PC-9 (cell line): ENCODE measurements around the gene AKR1C3.

Experiments used
- EZH2 ChIP-seq: fragments of 200-600 bp; sonication (generic); IDR thresholded peaks from 2 replicates; pipeline ENCODE4 v1.8.0; 2017; ENCODE audit warnings: antibody characterized with exemption, low read depth
- TF ChIP-seq, protein P1 (sequence below): fragments of 200-600 bp; sonication (generic); conservative IDR thresholded peaks from 2 replicates; pipeline ENCODE4 v1.6.1; 2017; ENCODE audit warnings: mixed run types, antibody characterized with exemption, mild to moderate bottlenecking, moderate library complexity

DNA sequence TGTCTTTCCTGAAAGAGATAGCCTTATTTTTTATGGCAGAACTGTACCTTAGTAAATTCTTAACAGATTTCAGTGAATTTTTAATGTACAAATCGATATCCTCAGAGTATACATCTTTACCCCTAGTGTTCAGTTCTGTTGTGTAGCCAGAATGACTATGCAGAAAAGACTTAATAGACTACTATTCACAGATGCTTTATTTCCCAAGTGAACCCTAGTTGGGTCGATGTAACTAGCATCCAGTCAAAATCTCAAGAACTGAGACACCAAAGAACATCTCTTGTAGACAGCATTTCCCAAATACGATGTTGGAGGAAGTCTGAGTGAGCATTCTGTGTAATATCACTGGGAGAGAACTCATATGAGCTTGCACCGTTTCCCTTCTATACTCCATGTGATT lies 1.5 kb downstream of the AKR1C3 start:
- TF ChIP-seq, protein P1, sequence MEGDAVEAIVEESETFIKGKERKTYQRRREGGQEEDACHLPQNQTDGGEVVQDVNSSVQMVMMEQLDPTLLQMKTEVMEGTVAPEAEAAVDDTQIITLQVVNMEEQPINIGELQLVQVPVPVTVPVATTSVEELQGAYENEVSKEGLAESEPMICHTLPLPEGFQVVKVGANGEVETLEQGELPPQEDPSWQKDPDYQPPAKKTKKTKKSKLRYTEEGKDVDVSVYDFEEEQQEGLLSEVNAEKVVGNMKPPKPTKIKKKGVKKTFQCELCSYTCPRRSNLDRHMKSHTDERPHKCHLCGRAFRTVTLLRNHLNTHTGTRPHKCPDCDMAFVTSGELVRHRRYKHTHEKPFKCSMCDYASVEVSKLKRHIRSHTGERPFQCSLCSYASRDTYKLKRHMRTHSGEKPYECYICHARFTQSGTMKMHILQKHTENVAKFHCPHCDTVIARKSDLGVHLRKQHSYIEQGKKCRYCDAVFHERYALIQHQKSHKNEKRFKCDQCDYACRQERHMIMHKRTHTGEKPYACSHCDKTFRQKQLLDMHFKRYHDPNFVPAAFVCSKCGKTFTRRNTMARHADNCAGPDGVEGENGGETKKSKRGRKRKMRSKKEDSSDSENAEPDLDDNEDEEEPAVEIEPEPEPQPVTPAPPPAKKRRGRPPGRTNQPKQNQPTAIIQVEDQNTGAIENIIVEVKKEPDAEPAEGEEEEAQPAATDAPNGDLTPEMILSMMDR: no peak
- no peak for TF ChIP-seq EZH2
